Transverse colon (tissue), 4 donors: ENCODE results near the gene PPIL1. TPM values are rescaled to one million over a fixed set of nuclear protein-coding genes. Genes with fewer than 3 reads are reported as not detected.

ENCODE experiments used
- DNase-seq: peaks from one replicate; pipeline ENCODE4 v3.0.0-alpha.2; 2019
- H3K27ac ChIP-seq, 4 donors: fragments of 200-600 bp; sonication (generic); 2 replicates each; pipeline ENCODE4 v1.5.1; 2016 to 2018; ENCODE audit warnings: inconsistent platforms in 4 of 4
- H3K27me3 ChIP-seq: fragments of 200-600 bp; sonication (generic); 2 replicates; pipeline ENCODE4 v1.5.1; 2017; ENCODE audit warnings: inconsistent platforms
- H3K36me3 ChIP-seq, 4 donors: fragments of 200-600 bp; sonication (generic); 2 replicates each; pipeline ENCODE4 v1.5.1; 2017 to 2019; ENCODE audit warnings: inconsistent platforms in 4 of 4
- H3K4me1 ChIP-seq, 4 donors: fragments of 200-600 bp; sonication (generic); 2 replicates each; pipeline ENCODE4 v1.5.1; 2017 to 2020; ENCODE audit warnings: inconsistent platforms in 4 of 4
- H3K4me3 ChIP-seq, 4 donors: fragments of 200-600 bp; sonication (generic); 1 replicate in 1 of 4; 2 replicates in 3 of 4; pipeline versions ENCODE4 v1.5.1 to v1.6.1; 2017 to 2019; ENCODE audit warnings: inconsistent platforms in 4 of 4
- H3K9me3 ChIP-seq, 2 donors: fragments of 200-600 bp; sonication (generic); 2 replicates each; pipeline ENCODE4 v1.5.1; 2017 to 2019; ENCODE audit warnings: inconsistent platforms in 2 of 2
- EP300 ChIP-seq: sonication (generic); formaldehyde crosslinking; IDR thresholded peaks from one replicate; pipeline ENCODE4 v1.6.1; 2017; ENCODE audit warnings: antibody characterized with exemption, low read depth
- POLR2A ChIP-seq: fragments of 450-650 bp; IDR thresholded peaks from one replicate; pipeline ENCODE4 v1.6.1; 2016; ENCODE audit warnings: antibody characterized with exemption, mild to moderate bottlenecking, moderate library complexity
- POLR2AphosphoS5 ChIP-seq, 3 donors: sonication (generic); formaldehyde crosslinking; IDR thresholded peaks; one replicate each; pipeline ENCODE4 v1.6.1; 2016; ENCODE audit warnings: antibody characterized with exemption in 3 of 3
- WGBS, 2 donors: methylation state at CpG; one replicate each; pipeline ENCODE4 v1.1.5; 2018; ENCODE audit warnings: low coverage in 1 of 2; 5-methylcytosine and 5-hydroxymethylcytosine counted together
- in situ Hi-C, 4 donors: fragments of 200-750 bp; cut with MboI; loops; one replicate each; pipeline versions ENCODE4 v1.15.0 to v1.15.1; 2017; ENCODE audit warnings: low sequenced_read_pairs in 3 of 4, low pct_ligation_motif_present in 1 of 4, low pct_unique_long_range_greater_than_20kb in 1 of 4
- intact Hi-C: fragments of 100-400 bp; cut with DNase I; formaldehyde crosslinking; loops from one replicate; pipeline ENCODE4 v1.15.1; 2023; ENCODE audit warnings: low total_unique reads
- total RNA-seq, 4 donors: library from RNA; depleted of rRNA; stranded (reverse); fragments of >200 nt; gene quantifications; one replicate each; pipeline ENCODE4 v1.1.0, GENCODE V29; 2016
- TF ChIP-seq, protein P1 (sequence below), 5 experiments: fragments of 200-600 bp in 3 of 5; fragments of 450-650 bp in 2 of 5; sonication (generic) in 3 of 5; IDR thresholded peaks; 1 replicate in 2 of 5; 2 replicates in 3 of 5; pipeline ENCODE4 v1.5.1; 2016 to 2017; ENCODE audit warnings: antibody characterized with exemption in 5 of 5, inconsistent platforms in 3 of 5, mild to moderate bottlenecking in 2 of 5, moderate library complexity in 1 of 5

The PPIL1 gene
- total RNA-seq, 4 donors from 2014 or later = 1.00 to 5.6 (median 3.3) TPM

DNA sequence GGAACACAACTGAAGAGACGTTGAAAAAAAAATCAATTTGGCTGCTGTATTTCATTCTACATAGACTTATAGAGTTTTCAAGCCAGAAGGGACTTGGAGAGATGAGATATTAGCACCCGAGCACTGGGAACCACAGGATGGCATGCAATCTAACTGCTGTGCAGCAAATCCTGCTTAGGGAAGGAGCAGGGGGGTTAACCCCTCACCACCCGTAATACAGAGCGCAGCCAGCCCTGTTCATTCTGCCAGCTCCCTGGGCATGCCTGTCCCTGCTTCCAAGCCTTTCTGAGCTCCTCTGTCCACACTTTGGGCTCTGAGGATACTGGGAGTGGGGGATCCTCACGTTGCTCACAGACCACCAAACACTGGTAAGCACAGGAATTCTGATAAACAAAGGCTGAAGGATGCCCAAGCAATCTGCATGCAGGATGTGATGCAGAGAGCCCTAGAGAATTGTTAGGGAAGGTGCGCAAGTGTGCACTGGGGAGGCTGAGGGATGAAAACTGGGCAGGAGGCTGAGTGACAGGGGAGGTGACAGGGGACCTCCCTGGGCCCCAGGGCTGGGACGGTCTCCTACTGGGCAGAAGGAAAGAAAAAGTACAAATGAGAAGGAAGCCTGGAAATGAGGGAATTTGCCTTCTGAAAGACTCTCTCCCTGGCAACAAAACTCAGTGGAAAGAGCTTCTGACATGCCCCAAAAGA, 69.4 kb downstream of the PPIL1 start:
- intact Hi-C loops = no loop called here
- in situ Hi-C loops = no loop called here
- DNase-seq = no peak

More for the DNA sequence above, 69.4 kb downstream of the PPIL1 start:
- Histone ChIP-seq H3K4me3 (no peak overlapping the region), H3K9me3 (no peaks in the 10 kb centered on the region), H3K27ac (no peak overlapping the region), H3K36me3 (no peaks in the 10 kb centered on the region), H3K4me1 (no peaks in the 10 kb centered on the region), H3K27me3 (peaks cover 4% of the 10 kb centered on the region)
- 55 to 58% methylated on average over 3 to 7 of the region's 7 CpGs for WGBS, 2 donors
- TF ChIP-seq, protein P1, sequence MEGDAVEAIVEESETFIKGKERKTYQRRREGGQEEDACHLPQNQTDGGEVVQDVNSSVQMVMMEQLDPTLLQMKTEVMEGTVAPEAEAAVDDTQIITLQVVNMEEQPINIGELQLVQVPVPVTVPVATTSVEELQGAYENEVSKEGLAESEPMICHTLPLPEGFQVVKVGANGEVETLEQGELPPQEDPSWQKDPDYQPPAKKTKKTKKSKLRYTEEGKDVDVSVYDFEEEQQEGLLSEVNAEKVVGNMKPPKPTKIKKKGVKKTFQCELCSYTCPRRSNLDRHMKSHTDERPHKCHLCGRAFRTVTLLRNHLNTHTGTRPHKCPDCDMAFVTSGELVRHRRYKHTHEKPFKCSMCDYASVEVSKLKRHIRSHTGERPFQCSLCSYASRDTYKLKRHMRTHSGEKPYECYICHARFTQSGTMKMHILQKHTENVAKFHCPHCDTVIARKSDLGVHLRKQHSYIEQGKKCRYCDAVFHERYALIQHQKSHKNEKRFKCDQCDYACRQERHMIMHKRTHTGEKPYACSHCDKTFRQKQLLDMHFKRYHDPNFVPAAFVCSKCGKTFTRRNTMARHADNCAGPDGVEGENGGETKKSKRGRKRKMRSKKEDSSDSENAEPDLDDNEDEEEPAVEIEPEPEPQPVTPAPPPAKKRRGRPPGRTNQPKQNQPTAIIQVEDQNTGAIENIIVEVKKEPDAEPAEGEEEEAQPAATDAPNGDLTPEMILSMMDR (IDR thresholded peaks at IDR 0.05) = no peak
- no peak for TF ChIP-seq EP300
- TF ChIP-seq POLR2AphosphoS5 (IDR thresholded peaks at IDR 0.05) = no peak
- TF ChIP-seq POLR2A = no peak

Other genes starting within 250 kb of the PPIL1 start
- 100 to 1,000 TPM in 3 of 4 donors, 10 to 100 TPM in 1; 34.6 to 613 (median 264) TPM for gene CDKN1A, start 196.1 kb downstream of the PPIL1 start, total RNA-seq
- 1 to 10 TPM in 1 of 4 donors, under 1 TPM in 3; 0.14 to 1.1 (median 0.46) TPM for gene RAB44, start 177.0 kb downstream of the PPIL1 start, total RNA-seq
- gene CPNE5, start 35.4 kb downstream of the PPIL1 start, total RNA-seq = 1 to 10 TPM in 3 of 4 donors, not detected in 1; 3.0 to 8.3 (median 3.3) TPM
- gene C6orf89, start 11.1 kb upstream of the PPIL1 start, total RNA-seq = 10 to 100 TPM in 3 of 4 donors, 1 to 10 TPM in 1; 7.8 to 41.8 (median 28.2) TPM
- 1 to 10 TPM in 2 of 4 donors, under 1 TPM in 1, not detected in 1; 0.60 to 5.6 (median 4.0) TPM for gene PI16, start 79.9 kb upstream of the PPIL1 start, total RNA-seq
- gene MTCH1, start 111.4 kb upstream of the PPIL1 start, total RNA-seq = 100 to 1,000 TPM; 123 to 190 (median 152) TPM
- 10 to 100 TPM; 13.1 to 46.4 (median 29.6) TPM for gene FGD2, start 130.9 kb upstream of the PPIL1 start, total RNA-seq